GM23338 (cell line): ENCODE data around the gene C2CD2L. TPM values are rescaled to one million over a fixed set of nuclear protein-coding genes. Genes with fewer than 3 reads are reported as not detected.

ENCODE experiments used
- ATAC-seq: fragments of 200-7000 bp; cut with Tn5 transposase; 3 replicates; pipeline ENCODE4 v1.9.1; 2020
- DNase-seq: peaks from one replicate; pipeline ENCODE4 v3.0.0-alpha.2; 2015; ENCODE audit warnings: low spot score
- H2AFZ ChIP-seq: fragments of 200-600 bp; sonication (generic); 2 replicates; pipeline ENCODE4 v1.8.0; 2016; ENCODE audit warnings: antibody characterized with exemption, mild to moderate bottlenecking, moderate library complexity
- H3F3A ChIP-seq: fragments of 200-600 bp; sonication (generic); replicated peaks from 2 replicates; pipeline ENCODE4 v1.8.0; 2017; ENCODE audit warnings: antibody characterized with exemption, mixed run types, low read depth
- H3K27ac ChIP-seq: fragments of 200-600 bp; sonication (generic); 2 replicates; pipeline ENCODE4 v1.6.1; 2016; ENCODE audit warnings: low read depth
- H3K27me3 ChIP-seq: fragments of 200-600 bp; sonication (generic); 2 replicates; pipeline ENCODE4 v1.8.0; 2016; ENCODE audit warnings: mild to moderate bottlenecking, mixed run types, moderate library complexity; ENCODE audit not compliant: insufficient read depth
- H3K36me3 ChIP-seq: fragments of 200-600 bp; sonication (generic); 2 replicates; pipeline ENCODE4 v1.8.0; 2016; ENCODE audit warnings: mild to moderate bottlenecking; ENCODE audit not compliant: insufficient read depth
- H3K4me1 ChIP-seq: fragments of 200-600 bp; sonication (generic); 2 replicates; pipeline ENCODE4 v1.8.0; 2016; ENCODE audit warnings: mild to moderate bottlenecking, moderate library complexity; ENCODE audit not compliant: insufficient read depth
- H3K4me2 ChIP-seq: fragments of 200-600 bp; sonication (generic); 2 replicates; pipeline ENCODE4 v1.7.1; 2017; ENCODE audit warnings: mixed run types
- H3K4me3 ChIP-seq: fragments of 200-600 bp; sonication (generic); 2 replicates; pipeline ENCODE4 v1.6.1; 2016; ENCODE audit warnings: mixed run types
- H3K79me2 ChIP-seq: fragments of 200-600 bp; sonication (generic); replicated peaks from 2 replicates; pipeline ENCODE4 v1.8.0; 2017; ENCODE audit warnings: mild to moderate bottlenecking; ENCODE audit not compliant: insufficient read depth
- H3K9me2 ChIP-seq: fragments of 200-600 bp; sonication (generic); 2 replicates; pipeline ENCODE4 v1.8.0; 2017; ENCODE audit not compliant: insufficient read depth
- H4K20me1 ChIP-seq: fragments of 200-600 bp; sonication (generic); replicated peaks from 2 replicates; pipeline ENCODE4 v1.8.0; 2017; ENCODE audit warnings: mild to moderate bottlenecking; ENCODE audit not compliant: insufficient read depth
- H3K27ac Mint-ChIP-seq: 2 replicates; pipeline ENCODE4 v1.8.0; 2020; ENCODE audit warnings: inconsistent platforms, mild to moderate bottlenecking, moderate library complexity, mixed read lengths
- H3K27me3 Mint-ChIP-seq: 3 replicates; pipeline ENCODE4 v1.8.0; 2022; ENCODE audit warnings: low read depth, mild to moderate bottlenecking, moderate library complexity, mixed read lengths, inconsistent platforms; ENCODE audit not compliant: insufficient read depth, poor library complexity
- H3K36me3 Mint-ChIP-seq: 3 replicates; pipeline ENCODE4 v1.8.0; 2021; ENCODE audit warnings: low read depth, mild to moderate bottlenecking, inconsistent platforms, moderate library complexity, mixed read lengths
- H3K4me1 Mint-ChIP-seq: 3 replicates; pipeline ENCODE4 v1.8.0; 2020; ENCODE audit warnings: mild to moderate bottlenecking, inconsistent platforms, mixed read lengths
- H3K4me3 Mint-ChIP-seq: 3 replicates; pipeline ENCODE4 v1.8.0; 2021; ENCODE audit warnings: moderate library complexity, mild to moderate bottlenecking, inconsistent platforms, mixed read lengths
- H3K9me3 Mint-ChIP-seq: 3 replicates; pipeline ENCODE4 v1.8.0; 2020; ENCODE audit warnings: moderate library complexity, mild to moderate bottlenecking, inconsistent platforms, mixed read lengths
- CREB1 ChIP-seq: fragments of 250-450 bp; sonication (Bioruptor Pico); IDR thresholded peaks from 2 replicates; pipeline ENCODE4 v1.5.0; 2020; ENCODE audit warnings: low read depth, mild to moderate bottlenecking, moderate library complexity
- EZH2 ChIP-seq: fragments of 200-600 bp; sonication (generic); IDR thresholded peaks from one replicate; pipeline ENCODE4 v1.8.0; 2017; ENCODE audit warnings: antibody characterized with exemption, mild to moderate bottlenecking, low read depth; ENCODE audit not compliant: unreplicated experiment
- JUNB ChIP-seq: IDR thresholded peaks from one replicate; pipeline ENCODE4 v1.6.1; 2016; ENCODE audit warnings: antibody characterized with exemption; ENCODE audit not compliant: unreplicated experiment
- NANOG ChIP-seq: IDR thresholded peaks from 2 replicates; pipeline ENCODE4 v1.6.1; 2016; ENCODE audit warnings: antibody characterized with exemption, borderline replicate concordance
- STAT1 ChIP-seq: IDR thresholded peaks from one replicate; pipeline ENCODE4 v1.6.1; 2016; ENCODE audit warnings: antibody characterized with exemption; ENCODE audit not compliant: unreplicated experiment
- ZNF331 ChIP-seq: fragments of 250-450 bp; sonication (Bioruptor Pico); IDR thresholded peaks from 2 replicates; pipeline ENCODE4 v1.5.0; 2020; ENCODE audit warnings: low read depth, mild to moderate bottlenecking, moderate library complexity
- polyA plus RNA-seq: library from polyadenylated mRNA; unstranded; fragments of >200 nt; fragmentation: Nextera tagmentation; extraction: Ambion mirVana; gene quantifications from 2 replicates; pipeline ENCODE4 v1.2.1, GENCODE V29; 2016
- total RNA-seq: library from RNA; depleted of rRNA; stranded (reverse); fragments of >200 nt; shearing (Covaris generic); gene quantifications from 2 replicates; pipeline ENCODE4 v1.2.3, GENCODE V29; 2014
- TF ChIP-seq, protein P1 (sequence below): IDR thresholded peaks from one replicate; pipeline ENCODE4 v1.6.1; 2018; ENCODE audit warnings: antibody characterized with exemption; ENCODE audit not compliant: unreplicated experiment
- TF ChIP-seq, protein P2 (sequence below): IDR thresholded peaks from 2 replicates; pipeline ENCODE4 v1.6.1; 2016; ENCODE audit warnings: antibody characterized with exemption
- TF ChIP-seq, protein P3 (sequence below), 2 experiments: fragments of 200-600 bp in 1 of 2; sonication (generic) in 1 of 2; conservative IDR thresholded peaks; 2 replicates each; pipeline versions ENCODE4 v1.5.1 to v1.6.1; 2016 to 2017; ENCODE audit warnings: antibody characterized with exemption in 2 of 2, low read depth in 2 of 2, mild to moderate bottlenecking in 2 of 2, moderate library complexity in 1 of 2
- TF ChIP-seq, protein P4 (sequence below): fragments of 250-450 bp; sonication (Bioruptor Pico); IDR thresholded peaks from 2 replicates; pipeline ENCODE4 v1.5.0; 2020; ENCODE audit warnings: mild to moderate bottlenecking, moderate library complexity

The C2CD2L gene
- total and polyA plus RNA-seq, 2 experiments from 2014 or later, result 1.4 to 4.4 TPM

DNA sequence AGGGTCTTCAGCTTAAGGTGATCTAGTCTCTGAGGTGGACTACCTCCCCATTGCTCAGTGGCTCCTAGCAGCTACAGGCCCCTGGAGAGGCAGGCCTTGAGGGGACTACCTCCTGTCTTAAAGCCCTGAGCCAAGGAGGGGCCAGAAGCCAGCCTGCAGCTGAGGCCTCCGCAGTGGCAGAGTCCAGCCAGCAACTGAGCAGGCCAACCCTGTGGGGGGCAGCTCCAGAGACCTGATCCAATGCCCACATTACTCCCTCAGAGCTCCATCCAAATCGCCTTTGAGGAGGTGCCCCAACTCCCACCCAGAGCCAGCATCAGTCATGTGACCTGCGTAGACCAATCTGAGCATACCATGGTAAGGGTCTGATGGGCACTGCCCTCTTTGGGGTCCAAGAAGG, 2.7 kb downstream of the C2CD2L start (continued):
- no peak for TF ChIP-seq ZNF331 (CRISPR knock-in tag)
- TF ChIP-seq NANOG, result no peak
- TF ChIP-seq, protein P1, sequence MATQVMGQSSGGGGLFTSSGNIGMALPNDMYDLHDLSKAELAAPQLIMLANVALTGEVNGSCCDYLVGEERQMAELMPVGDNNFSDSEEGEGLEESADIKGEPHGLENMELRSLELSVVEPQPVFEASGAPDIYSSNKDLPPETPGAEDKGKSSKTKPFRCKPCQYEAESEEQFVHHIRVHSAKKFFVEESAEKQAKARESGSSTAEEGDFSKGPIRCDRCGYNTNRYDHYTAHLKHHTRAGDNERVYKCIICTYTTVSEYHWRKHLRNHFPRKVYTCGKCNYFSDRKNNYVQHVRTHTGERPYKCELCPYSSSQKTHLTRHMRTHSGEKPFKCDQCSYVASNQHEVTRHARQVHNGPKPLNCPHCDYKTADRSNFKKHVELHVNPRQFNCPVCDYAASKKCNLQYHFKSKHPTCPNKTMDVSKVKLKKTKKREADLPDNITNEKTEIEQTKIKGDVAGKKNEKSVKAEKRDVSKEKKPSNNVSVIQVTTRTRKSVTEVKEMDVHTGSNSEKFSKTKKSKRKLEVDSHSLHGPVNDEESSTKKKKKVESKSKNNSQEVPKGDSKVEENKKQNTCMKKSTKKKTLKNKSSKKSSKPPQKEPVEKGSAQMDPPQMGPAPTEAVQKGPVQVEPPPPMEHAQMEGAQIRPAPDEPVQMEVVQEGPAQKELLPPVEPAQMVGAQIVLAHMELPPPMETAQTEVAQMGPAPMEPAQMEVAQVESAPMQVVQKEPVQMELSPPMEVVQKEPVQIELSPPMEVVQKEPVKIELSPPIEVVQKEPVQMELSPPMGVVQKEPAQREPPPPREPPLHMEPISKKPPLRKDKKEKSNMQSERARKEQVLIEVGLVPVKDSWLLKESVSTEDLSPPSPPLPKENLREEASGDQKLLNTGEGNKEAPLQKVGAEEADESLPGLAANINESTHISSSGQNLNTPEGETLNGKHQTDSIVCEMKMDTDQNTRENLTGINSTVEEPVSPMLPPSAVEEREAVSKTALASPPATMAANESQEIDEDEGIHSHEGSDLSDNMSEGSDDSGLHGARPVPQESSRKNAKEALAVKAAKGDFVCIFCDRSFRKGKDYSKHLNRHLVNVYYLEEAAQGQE, result no peak
- TF ChIP-seq, protein P2, sequence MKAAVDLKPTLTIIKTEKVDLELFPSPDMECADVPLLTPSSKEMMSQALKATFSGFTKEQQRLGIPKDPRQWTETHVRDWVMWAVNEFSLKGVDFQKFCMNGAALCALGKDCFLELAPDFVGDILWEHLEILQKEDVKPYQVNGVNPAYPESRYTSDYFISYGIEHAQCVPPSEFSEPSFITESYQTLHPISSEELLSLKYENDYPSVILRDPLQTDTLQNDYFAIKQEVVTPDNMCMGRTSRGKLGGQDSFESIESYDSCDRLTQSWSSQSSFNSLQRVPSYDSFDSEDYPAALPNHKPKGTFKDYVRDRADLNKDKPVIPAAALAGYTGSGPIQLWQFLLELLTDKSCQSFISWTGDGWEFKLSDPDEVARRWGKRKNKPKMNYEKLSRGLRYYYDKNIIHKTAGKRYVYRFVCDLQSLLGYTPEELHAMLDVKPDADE, result no peak
- no peak for TF ChIP-seq EZH2

DNA sequence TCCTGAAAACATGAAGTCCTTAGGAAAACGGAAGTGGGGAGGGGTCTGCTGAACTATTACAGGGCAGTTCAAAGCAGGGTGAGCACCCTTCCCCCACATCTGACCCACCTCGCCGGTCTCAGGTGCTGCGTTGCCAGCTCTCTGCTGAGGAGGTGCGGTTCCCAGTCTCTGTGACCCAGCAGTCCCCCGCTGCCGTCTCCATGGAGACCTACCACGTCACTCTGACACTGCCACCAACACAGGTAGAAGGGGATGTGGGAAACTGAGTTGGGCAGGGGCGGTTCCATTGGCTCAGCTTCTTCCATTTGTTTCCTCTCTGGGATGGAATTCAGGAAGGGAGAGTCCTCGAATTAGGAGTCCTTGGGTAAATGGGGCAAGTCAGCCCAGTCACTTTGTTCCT, 3.3 kb downstream of the C2CD2L start:
- H3K4me1 ChIP-seq, result peaks cover 20% of the 10 kb centered on the region
- Mint-ChIP-seq H3K9me3 (no peaks in the 10 kb centered on the region), H3K27ac (no peak overlapping the region), H3K27me3 (peaks cover 21% of the 10 kb centered on the region), H3K4me3 (no peak overlapping the region; the same call in 2 of the 3 replicates), H3K4me1 (peaks cover 25% of the 10 kb centered on the region), H3K36me3 (no peaks in the 10 kb centered on the region; the same call in 2 of the 3 replicates)
- TF ChIP-seq, protein P3, sequence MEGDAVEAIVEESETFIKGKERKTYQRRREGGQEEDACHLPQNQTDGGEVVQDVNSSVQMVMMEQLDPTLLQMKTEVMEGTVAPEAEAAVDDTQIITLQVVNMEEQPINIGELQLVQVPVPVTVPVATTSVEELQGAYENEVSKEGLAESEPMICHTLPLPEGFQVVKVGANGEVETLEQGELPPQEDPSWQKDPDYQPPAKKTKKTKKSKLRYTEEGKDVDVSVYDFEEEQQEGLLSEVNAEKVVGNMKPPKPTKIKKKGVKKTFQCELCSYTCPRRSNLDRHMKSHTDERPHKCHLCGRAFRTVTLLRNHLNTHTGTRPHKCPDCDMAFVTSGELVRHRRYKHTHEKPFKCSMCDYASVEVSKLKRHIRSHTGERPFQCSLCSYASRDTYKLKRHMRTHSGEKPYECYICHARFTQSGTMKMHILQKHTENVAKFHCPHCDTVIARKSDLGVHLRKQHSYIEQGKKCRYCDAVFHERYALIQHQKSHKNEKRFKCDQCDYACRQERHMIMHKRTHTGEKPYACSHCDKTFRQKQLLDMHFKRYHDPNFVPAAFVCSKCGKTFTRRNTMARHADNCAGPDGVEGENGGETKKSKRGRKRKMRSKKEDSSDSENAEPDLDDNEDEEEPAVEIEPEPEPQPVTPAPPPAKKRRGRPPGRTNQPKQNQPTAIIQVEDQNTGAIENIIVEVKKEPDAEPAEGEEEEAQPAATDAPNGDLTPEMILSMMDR (conservative IDR thresholded peaks at IDR 0.05; ENCODE audit: low read depth in 2 of 2), result no peak
- TF ChIP-seq, protein P4, sequence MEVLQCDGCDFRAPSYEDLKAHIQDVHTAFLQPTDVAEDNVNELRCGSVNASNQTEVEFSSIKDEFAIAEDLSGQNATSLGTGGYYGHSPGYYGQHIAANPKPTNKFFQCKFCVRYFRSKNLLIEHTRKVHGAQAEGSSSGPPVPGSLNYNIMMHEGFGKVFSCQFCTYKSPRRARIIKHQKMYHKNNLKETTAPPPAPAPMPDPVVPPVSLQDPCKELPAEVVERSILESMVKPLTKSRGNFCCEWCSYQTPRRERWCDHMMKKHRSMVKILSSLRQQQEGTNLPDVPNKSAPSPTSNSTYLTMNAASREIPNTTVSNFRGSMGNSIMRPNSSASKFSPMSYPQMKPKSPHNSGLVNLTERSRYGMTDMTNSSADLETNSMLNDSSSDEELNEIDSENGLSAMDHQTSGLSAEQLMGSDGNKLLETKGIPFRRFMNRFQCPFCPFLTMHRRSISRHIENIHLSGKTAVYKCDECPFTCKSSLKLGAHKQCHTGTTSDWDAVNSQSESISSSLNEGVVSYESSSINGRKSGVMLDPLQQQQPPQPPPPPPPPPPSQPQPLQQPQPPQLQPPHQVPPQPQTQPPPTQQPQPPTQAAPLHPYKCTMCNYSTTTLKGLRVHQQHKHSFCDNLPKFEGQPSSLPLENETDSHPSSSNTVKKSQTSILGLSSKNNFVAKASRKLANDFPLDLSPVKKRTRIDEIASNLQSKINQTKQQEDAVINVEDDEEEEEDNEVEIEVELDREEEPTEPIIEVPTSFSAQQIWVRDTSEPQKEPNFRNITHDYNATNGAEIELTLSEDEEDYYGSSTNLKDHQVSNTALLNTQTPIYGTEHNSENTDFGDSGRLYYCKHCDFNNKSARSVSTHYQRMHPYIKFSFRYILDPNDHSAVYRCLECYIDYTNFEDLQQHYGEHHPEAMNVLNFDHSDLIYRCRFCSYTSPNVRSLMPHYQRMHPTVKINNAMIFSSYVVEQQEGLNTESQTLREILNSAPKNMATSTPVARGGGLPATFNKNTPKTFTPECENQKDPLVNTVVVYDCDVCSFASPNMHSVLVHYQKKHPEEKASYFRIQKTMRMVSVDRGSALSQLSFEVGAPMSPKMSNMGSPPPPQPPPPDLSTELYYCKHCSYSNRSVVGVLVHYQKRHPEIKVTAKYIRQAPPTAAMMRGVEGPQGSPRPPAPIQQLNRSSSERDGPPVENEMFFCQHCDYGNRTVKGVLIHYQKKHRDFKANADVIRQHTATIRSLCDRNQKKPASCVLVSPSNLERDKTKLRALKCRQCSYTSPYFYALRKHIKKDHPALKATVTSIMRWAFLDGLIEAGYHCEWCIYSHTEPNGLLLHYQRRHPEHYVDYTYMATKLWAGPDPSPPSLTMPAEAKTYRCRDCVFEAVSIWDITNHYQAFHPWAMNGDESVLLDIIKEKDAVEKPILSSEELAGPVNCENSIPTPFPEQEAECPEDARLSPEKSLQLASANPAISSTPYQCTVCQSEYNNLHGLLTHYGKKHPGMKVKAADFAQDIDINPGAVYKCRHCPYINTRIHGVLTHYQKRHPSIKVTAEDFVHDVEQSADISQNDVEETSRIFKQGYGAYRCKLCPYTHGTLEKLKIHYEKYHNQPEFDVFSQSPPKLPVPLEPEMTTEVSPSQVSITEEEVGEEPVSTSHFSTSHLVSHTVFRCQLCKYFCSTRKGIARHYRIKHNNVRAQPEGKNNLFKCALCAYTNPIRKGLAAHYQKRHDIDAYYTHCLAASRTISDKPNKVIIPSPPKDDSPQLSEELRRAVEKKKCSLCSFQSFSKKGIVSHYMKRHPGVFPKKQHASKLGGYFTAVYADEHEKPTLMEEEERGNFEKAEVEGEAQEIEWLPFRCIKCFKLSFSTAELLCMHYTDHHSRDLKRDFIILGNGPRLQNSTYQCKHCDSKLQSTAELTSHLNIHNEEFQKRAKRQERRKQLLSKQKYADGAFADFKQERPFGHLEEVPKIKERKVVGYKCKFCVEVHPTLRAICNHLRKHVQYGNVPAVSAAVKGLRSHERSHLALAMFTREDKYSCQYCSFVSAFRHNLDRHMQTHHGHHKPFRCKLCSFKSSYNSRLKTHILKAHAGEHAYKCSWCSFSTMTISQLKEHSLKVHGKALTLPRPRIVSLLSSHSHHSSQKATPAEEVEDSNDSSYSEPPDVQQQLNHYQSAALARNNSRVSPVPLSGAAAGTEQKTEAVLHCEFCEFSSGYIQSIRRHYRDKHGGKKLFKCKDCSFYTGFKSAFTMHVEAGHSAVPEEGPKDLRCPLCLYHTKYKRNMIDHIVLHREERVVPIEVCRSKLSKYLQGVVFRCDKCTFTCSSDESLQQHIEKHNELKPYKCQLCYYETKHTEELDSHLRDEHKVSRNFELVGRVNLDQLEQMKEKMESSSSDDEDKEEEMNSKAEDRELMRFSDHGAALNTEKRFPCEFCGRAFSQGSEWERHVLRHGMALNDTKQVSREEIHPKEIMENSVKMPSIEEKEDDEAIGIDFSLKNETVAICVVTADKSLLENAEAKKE (CRISPR knock-in tag), result no peak
- no peak for TF ChIP-seq JUNB
- no peak for TF ChIP-seq STAT1
- TF ChIP-seq CREB1 (CRISPR knock-in tag), result no peak
- TF ChIP-seq, protein P2, result no peak
- H3K4me3 ChIP-seq, result no peak overlapping the region
- no peaks in the 10 kb centered on the region for H4K20me1 ChIP-seq
- H3K79me2 ChIP-seq, result no peaks in the 10 kb centered on the region
- no peak overlapping the region for H3K4me2 ChIP-seq
- H3K27ac ChIP-seq, result no peak overlapping the region
- peaks cover 20% of the 10 kb centered on the region for H3K27me3 ChIP-seq
- peak; percentile 34 for DNase-seq
- peaks cover 5% of the 10 kb centered on the region; the same call in 1 of the 2 replicates for H3F3A ChIP-seq
- no peaks in the 10 kb centered on the region for H3K36me3 ChIP-seq
- no peaks in the 10 kb centered on the region for H3K9me2 ChIP-seq
- ATAC-seq, result no peak
- H2AFZ ChIP-seq, result no peak overlapping the region
